ENCODE measurements around the gene GAREM1. TPM values are rescaled to one million over a fixed set of nuclear protein-coding genes. Genes with fewer than 3 reads are reported as not detected.
A peak's percentile ranks its signal among the peaks of the same experiment; 100 is the strongest.

GAREM1 gene
- total RNA-seq, 1 experiment from 2014 or later = 11.1 TPM

GRCh38 chr18:32358075-32358474, 112.6 kb downstream of the GAREM1 start:
- Histone ChIP-seq H3K27ac (ENCODE audit: low read depth, low read length) (no peak overlapping the region), H3K9ac (ENCODE audit: low read length) (no peak overlapping the region), H3K4me3 (replicated peaks in 1 of 2; ENCODE audit: low read depth in 1 of 2, low read length in 2 of 2) (no peak overlapping the region), H3K9me2 (ENCODE audit: insufficient read depth) (no peaks in the 10 kb centered on the region), H3K4me1 (ENCODE audit: control insufficient read depth in 1 of 2, insufficient read depth in 2 of 2, low read length in 2 of 2) (no peaks in the 10 kb centered on the region), H3K79me2 (ENCODE audit: insufficient read depth, low read length) (no peaks in the 10 kb centered on the region), H3K9me3 (ENCODE audit: control insufficient read depth in 1 of 2, insufficient read depth in 1 of 2, low read depth in 1 of 2, low read length in 2 of 2) (no peaks in the 10 kb centered on the region), H3K27me3 (ENCODE audit: insufficient read depth, low read length) (no peaks in the 10 kb centered on the region), H2AFZ (ENCODE audit: low read depth, low read length, poor library complexity, severe bottlenecking) (no peak overlapping the region), H3K36me3 (ENCODE audit: control insufficient read depth in 1 of 2, insufficient read depth in 2 of 2, low read length in 2 of 2) (no peaks in the 10 kb centered on the region), H3K4me2 (ENCODE audit: low read length) (no peak overlapping the region), H4K20me1 (ENCODE audit: insufficient read depth) (no peaks in the 10 kb centered on the region)
- TF ChIP-seq, protein P1, sequence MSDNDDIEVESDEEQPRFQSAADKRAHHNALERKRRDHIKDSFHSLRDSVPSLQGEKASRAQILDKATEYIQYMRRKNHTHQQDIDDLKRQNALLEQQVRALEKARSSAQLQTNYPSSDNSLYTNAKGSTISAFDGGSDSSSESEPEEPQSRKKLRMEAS (IDR thresholded peaks at IDR 0.05) = no peak
- TF ChIP-seq ZNF274 (IDR thresholded peaks at IDR 0.05; ENCODE audit: low read depth, low read length) (no peak), CTCF (IDR thresholded peaks at IDR 0.05 in 2 of 3, conservative IDR thresholded peaks at IDR 0.05 in 1 of 3; ENCODE audit: borderline replicate concordance in 1 of 3, insufficient read depth in 1 of 3, low read depth in 2 of 3, low read length in 2 of 3) (peak in 2 of 3 experiments; percentile 26 to 33; a peak in 1 of 6 replicates)
- POLR2A ChIA-PET = interaction anchor here (0.7 kb wide), 1 partner anchor 10 kb away, joined by 3 read pairs; no protein-coding TSS in a partner anchor
- no peak for DNase-seq (ENCODE audit: low read depth, low spot score)
- RAD21 ChIA-PET (ENCODE audit: low non-redundant PET in 1 of 2, low total read pairs in 2 of 2, uncharacterized antibody in 2 of 2, unreplicated experiment in 2 of 2) = no interaction called here
- intact Hi-C loops (cut with micrococcal nuclease) = no loop called here
- CTCF ChIA-PET = interaction anchor here (0.8 to 1.9 kb wide), 3 partner anchors 14 to 85 kb away, joined by 3 to 7 read pairs (median 3); no protein-coding TSS in a partner anchor
- ATAC-seq = peak; percentile 61; the same call in 1 of the 2 replicates
- no TSS peak for BruUV-seq (replicated peaks)

- Histone ChIP-seq H2AFZ (ENCODE audit: low read depth, low read length, poor library complexity, severe bottlenecking) (no peak overlapping the region), H3K4me2 (ENCODE audit: low read length) (no peak overlapping the region), H3K4me1 (ENCODE audit: control insufficient read depth in 1 of 2, insufficient read depth in 2 of 2, low read length in 2 of 2) (peaks cover 0 to 2% of the 10 kb centered on the region in 2 experiments; a peak in 2 of 4 replicates), H3K27me3 (ENCODE audit: insufficient read depth, low read length) (no peaks in the 10 kb centered on the region), H3K36me3 (ENCODE audit: control insufficient read depth in 1 of 2, insufficient read depth in 2 of 2, low read length in 2 of 2) (no peaks in the 10 kb centered on the region), H3K79me2 (ENCODE audit: insufficient read depth, low read length) (no peaks in the 10 kb centered on the region), H3K4me3 (replicated peaks in 1 of 2; ENCODE audit: low read depth in 1 of 2, low read length in 2 of 2) (no peak overlapping the region), H3K27ac (ENCODE audit: low read depth, low read length) (no peak overlapping the region), H3K9me3 (ENCODE audit: control insufficient read depth in 1 of 2, insufficient read depth in 1 of 2, low read depth in 1 of 2, low read length in 2 of 2) (no peaks in the 10 kb centered on the region), H3K9me2 (ENCODE audit: insufficient read depth) (no peaks in the 10 kb centered on the region), H4K20me1 (ENCODE audit: insufficient read depth) (no peaks in the 10 kb centered on the region), H3K9ac (ENCODE audit: low read length) (no peak overlapping the region)
- ChIA-PET CTCF (no interaction called here), POLR2A (no interaction called here), RAD21 (ENCODE audit: low non-redundant PET in 1 of 2, low total read pairs in 2 of 2, uncharacterized antibody in 2 of 2, unreplicated experiment in 2 of 2) (no interaction called here)
- ATAC-seq (no peak), DNase-seq (ENCODE audit: low read depth, low spot score) (no peak)
- intact Hi-C loops (cut with micrococcal nuclease) = no loop called here
- TF ChIP-seq, protein P2, sequence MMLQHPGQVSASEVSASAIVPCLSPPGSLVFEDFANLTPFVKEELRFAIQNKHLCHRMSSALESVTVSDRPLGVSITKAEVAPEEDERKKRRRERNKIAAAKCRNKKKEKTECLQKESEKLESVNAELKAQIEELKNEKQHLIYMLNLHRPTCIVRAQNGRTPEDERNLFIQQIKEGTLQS (IDR thresholded peaks at IDR 0.05) = no peak
- BruUV-seq (replicated peaks) = no TSS peak
Measured at GRCh38 chr18:32355896-32356295, 114.8 kb downstream of the GAREM1 start.

Measured in HCT116 (cell line).